Bronchial epithelial cell (primary cell): ENCODE data around the gene HOXC5. TPM values are rescaled to one million over a fixed set of nuclear protein-coding genes. Genes with fewer than 3 reads are reported as not detected.

Experiments
- DNase-seq: peaks from one replicate; pipeline ENCODE4 v3.0.0-alpha.2; 2010; ENCODE audit warnings: low read depth
- FAIRE-seq: peaks from 2 replicates; lab custom pipeline; 2011; peaks lifted over from hg19 to GRCh38; lab: Jason Lieb, UNC
- H3K27me3 ChIP-seq: 2 replicates; pipeline ENCODE4 v1.5.1; 2011; ENCODE audit warnings: low read length; ENCODE audit not compliant: control insufficient read depth, insufficient read depth
- H3K36me3 ChIP-seq: 2 replicates; pipeline ENCODE4 v1.5.1; 2011; ENCODE audit warnings: low read length; ENCODE audit not compliant: control insufficient read depth, insufficient read depth
- H3K4me3 ChIP-seq: 2 replicates; pipeline ENCODE4 v1.5.1; 2011; ENCODE audit warnings: mild to moderate bottlenecking, low read depth, low read length, control low read depth
- CTCF ChIP-seq: IDR thresholded peaks from 2 replicates; pipeline ENCODE4 v1.5.1; 2011; ENCODE audit warnings: mild to moderate bottlenecking, moderate library complexity, low read length, control low read depth, inconsistent platforms; ENCODE audit not compliant: insufficient read depth, severe bottlenecking
- total RNA-seq: library from RNA; depleted of rRNA; stranded (reverse); fragments of >200 nt; gene quantifications from 2 replicates; pipeline ENCODE4 v1.2.1, GENCODE V29; 2014

Gene HOXC5
- total RNA-seq, 1 donor from 2014 or later, result not detected

DNA sequence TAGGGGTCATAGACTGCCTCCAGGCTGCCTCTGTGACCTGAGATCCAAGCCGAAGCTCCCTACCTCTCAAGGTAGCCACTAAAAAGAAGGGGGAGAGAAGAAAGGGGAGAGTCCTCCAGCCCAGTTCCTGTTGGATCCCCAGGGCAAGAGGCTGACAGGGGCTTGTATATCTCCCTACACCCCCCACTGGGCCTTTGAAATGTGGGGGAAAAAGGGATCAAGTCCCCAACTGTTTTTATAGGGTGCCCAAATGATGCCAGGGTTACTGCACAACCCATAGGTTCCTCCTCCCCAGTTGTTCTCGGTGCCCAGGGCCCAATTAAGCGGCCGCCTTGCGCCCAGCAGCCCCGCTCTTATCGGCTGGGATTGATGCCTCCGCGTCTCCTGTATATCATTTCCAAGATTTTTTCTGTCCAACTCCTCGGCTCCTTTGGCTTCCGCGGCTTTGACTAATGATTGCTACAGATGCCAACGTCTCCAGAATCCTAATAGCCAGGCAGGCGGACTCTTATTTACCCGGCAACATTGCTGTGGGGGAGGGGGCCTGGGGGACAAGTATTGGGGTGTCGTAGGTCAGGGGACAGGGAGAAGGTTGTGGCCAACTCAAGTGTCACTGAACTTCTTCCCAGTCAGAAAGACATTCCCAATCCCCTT lies 13.1 kb downstream of the HOXC5 start:
- Histone ChIP-seq H3K27me3 (peaks cover 69% of the 10 kb centered on the region), H3K4me3 (no peak overlapping the region), H3K36me3 (no peaks in the 10 kb centered on the region)
- FAIRE-seq (no peak), DNase-seq (no peak)
- TF ChIP-seq CTCF, result no peak

DNA sequence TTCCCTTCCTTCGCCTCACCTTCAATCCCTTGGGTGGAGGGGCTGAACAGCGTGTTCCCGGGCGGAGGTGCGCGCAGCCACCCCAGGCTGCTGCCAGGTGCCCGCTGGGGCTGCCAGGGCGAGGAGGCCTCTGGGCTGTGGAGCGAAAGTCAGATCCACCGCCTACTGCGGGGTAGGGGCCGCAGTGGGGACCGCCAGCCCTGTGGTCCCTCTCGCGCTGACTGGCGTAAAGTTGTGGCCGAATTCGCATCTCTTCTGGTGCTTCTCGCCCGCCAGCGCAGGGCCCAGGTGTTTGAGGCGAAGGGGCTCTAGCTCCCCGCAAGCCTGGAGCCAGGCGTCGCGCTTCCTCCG lies 13.9 kb downstream of the HOXC5 start:
- no peak overlapping the region for H3K4me3 ChIP-seq
- peaks cover 72% of the 10 kb centered on the region for H3K27me3 ChIP-seq
- H3K36me3 ChIP-seq, result no peaks in the 10 kb centered on the region
- FAIRE-seq, result no peak
- TF ChIP-seq CTCF, result no peak
- no peak for DNase-seq

- no peak for TF ChIP-seq CTCF
- H3K36me3 ChIP-seq, result no peaks in the 10 kb centered on the region
- no peak overlapping the region for H3K4me3 ChIP-seq
- FAIRE-seq (no peak), DNase-seq (no peak)
- H3K27me3 ChIP-seq, result peaks cover 74% of the 10 kb centered on the region
Measured at GRCh38 chr12:54047160-54047963, 14.5 kb downstream of the HOXC5 start.

- TF ChIP-seq CTCF, result no peak
- Histone ChIP-seq H3K27me3 (peaks cover 79% of the 10 kb centered on the region), H3K36me3 (no peaks in the 10 kb centered on the region), H3K4me3 (no peak overlapping the region)
- FAIRE-seq, result no peak
- DNase-seq, result no peak
Measured at GRCh38 chr12:54047964-54048303, 15.1 kb downstream of the HOXC5 start.

DNA sequence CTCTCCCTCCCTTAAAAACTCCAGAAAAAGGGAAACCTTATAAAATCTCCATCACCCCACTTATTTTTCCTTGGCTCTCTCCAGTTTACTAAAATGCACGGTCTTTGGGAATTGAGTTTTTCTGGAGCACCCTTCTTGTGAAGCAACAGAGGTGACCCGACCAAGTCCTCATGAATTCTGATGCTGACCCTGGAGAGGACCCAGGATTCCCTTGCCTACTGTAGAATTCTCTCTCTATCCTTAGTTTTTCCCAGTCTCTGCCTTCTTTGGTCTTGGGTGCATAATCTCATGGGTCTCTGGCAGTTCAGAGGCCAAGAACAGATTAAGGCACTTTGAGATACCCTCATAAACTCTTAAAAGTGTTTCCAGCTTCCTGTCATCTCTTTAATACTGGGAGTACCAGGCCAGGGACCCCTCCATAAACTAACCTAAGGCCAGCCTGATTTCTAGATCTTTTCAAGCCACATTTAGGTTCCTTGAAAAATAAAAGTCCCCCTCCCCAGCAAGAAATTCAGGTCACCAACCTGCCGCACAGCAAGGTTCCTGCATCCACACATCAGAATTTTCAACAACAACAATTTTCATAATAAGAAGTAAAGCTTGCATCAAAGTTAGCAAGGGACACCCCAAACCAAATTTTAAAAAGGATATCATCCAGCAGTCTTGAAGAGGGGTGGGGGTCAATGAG lies 15.7 kb downstream of the HOXC5 start:
- Histone ChIP-seq H3K36me3 (no peaks in the 10 kb centered on the region), H3K27me3 (peaks cover 79% of the 10 kb centered on the region), H3K4me3 (no peak overlapping the region)
- FAIRE-seq, result no peak
- no peak for DNase-seq
- no peak for TF ChIP-seq CTCF
